ENCODE results near the gene LRP8.

DNA sequence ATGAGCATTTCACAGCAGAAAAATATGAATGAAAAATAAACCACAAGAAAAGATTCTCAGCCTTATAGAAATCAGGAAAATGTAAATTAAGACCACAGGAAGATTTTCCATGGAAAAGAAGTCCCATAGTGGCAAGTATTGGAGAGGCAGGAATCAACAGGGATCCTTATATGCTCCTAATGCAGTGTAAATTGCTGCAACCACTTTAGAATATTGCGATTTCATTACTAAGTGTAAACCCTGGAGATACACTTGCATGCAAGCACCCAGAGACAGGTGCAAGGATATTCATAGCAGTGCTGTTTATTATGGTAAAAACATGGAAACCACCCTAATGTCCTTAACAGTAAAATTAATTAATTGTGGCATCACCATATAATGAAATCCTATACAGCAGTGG, 10.6 kb upstream of the LRP8 start:
- TF ChIP-seq POLR2A (IDR thresholded peaks at IDR 0.05; ENCODE audit: extremely low read depth, insufficient read length) = no peak
- TF ChIP-seq, protein P1, sequence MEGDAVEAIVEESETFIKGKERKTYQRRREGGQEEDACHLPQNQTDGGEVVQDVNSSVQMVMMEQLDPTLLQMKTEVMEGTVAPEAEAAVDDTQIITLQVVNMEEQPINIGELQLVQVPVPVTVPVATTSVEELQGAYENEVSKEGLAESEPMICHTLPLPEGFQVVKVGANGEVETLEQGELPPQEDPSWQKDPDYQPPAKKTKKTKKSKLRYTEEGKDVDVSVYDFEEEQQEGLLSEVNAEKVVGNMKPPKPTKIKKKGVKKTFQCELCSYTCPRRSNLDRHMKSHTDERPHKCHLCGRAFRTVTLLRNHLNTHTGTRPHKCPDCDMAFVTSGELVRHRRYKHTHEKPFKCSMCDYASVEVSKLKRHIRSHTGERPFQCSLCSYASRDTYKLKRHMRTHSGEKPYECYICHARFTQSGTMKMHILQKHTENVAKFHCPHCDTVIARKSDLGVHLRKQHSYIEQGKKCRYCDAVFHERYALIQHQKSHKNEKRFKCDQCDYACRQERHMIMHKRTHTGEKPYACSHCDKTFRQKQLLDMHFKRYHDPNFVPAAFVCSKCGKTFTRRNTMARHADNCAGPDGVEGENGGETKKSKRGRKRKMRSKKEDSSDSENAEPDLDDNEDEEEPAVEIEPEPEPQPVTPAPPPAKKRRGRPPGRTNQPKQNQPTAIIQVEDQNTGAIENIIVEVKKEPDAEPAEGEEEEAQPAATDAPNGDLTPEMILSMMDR (IDR thresholded peaks at IDR 0.05; ENCODE audit: low read depth, low read length) = no peak
